Ascending aorta (tissue), 2 donors: ENCODE measurements around the gene FSTL4. TPM values are rescaled to one million over a fixed set of nuclear protein-coding genes. Genes with fewer than 3 reads are reported as not detected.

ENCODE experiments used
- DNase-seq, 2 donors: peaks; one replicate each; pipeline ENCODE4 v3.0.0-alpha.2; 2019; ENCODE audit warnings: low spot score in 2 of 2
- H3K27ac ChIP-seq, 2 donors: fragments of 200-600 bp; sonication (generic); one replicate each; pipeline ENCODE4 v1.5.1; 2016 to 2017; ENCODE audit warnings: mild to moderate bottlenecking in 1 of 2
- H3K27me3 ChIP-seq: fragments of 200-600 bp; sonication (generic); one replicate; pipeline ENCODE4 v1.5.1; 2017
- H3K36me3 ChIP-seq, 2 donors: fragments of 200-600 bp; sonication (generic); one replicate each; pipeline ENCODE4 v1.5.1; 2016
- H3K4me1 ChIP-seq, 2 donors: fragments of 200-600 bp; sonication (generic); one replicate each; pipeline ENCODE4 v1.5.1; 2016 to 2017; ENCODE audit warnings: mild to moderate bottlenecking in 1 of 2
- H3K4me3 ChIP-seq, 2 donors: fragments of 200-600 bp; sonication (generic); one replicate each; pipeline ENCODE4 v1.5.1; 2016 to 2017; ENCODE audit warnings: mild to moderate bottlenecking in 1 of 2
- H3K9me3 ChIP-seq, 2 donors: fragments of 200-600 bp; sonication (generic); one replicate each; pipeline ENCODE4 v1.5.1; 2016
- intact Hi-C: fragments of 100-400 bp; cut with DNase I; formaldehyde crosslinking; loops from one replicate; pipeline ENCODE4 v1.15.1; 2023
- total RNA-seq: library from RNA; depleted of rRNA; stranded (reverse); fragments of >200 nt; gene quantifications from one replicate; pipeline ENCODE4 v1.1.0, GENCODE V29; 2016
- TF ChIP-seq, protein P1 (sequence below), 3 experiments: fragments of 200-600 bp in 2 of 3; fragments of 450-650 bp in 1 of 3; sonication (generic) in 2 of 3; IDR thresholded peaks; one replicate each; pipeline ENCODE4 v1.5.1; 2016 to 2019; ENCODE audit warnings: antibody characterized with exemption in 3 of 3, mild to moderate bottlenecking in 1 of 3, moderate library complexity in 1 of 3

Gene FSTL4
- total RNA-seq, 1 donor from 2014 or later = 0.11 TPM

DNA sequence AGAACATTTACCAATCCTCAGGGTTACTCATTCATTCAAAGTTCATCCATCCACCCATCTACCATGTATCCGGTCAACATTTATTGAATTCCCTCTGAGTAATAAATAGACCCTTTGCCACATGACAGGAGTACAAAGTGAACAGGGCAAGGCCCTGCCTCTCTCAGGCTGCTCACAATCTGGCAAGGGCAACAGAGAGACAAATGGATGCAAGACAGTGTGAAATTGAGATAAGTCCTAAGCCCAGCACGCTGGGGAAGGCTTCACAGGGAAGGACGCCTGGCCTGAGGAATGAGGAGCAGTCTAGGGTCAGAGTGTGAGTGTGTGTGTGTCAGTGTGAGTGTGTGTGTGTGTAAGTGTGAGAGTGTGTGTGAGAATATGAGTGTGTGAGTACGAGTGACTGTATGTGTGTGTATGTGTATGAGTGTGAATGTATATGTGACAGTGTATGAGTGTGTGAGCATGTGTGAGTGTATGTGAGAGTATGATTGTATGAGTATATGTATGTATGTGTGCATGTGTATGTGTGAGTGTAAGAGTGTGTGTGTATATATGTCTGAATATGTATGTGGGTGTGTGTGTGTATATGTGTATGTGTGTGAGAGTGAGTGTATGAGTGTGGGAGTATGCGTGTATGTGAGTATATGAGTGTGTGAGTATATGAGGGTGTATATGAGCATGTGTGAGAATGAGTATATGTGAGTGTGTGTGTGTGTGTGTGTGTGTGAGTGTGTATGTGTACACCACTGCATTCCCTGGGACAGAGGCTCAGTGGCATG, 145.6 kb downstream of the FSTL4 start:
- Histone ChIP-seq H3K9me3 (no peaks in the 10 kb centered on the region), H3K36me3 (no peaks in the 10 kb centered on the region), H3K27me3 (no peaks in the 10 kb centered on the region), H3K27ac (no peak overlapping the region), H3K4me3 (no peak overlapping the region), H3K4me1 (no peaks in the 10 kb centered on the region)
- no peak for DNase-seq
- intact Hi-C loops = no loop called here
- TF ChIP-seq, protein P1, sequence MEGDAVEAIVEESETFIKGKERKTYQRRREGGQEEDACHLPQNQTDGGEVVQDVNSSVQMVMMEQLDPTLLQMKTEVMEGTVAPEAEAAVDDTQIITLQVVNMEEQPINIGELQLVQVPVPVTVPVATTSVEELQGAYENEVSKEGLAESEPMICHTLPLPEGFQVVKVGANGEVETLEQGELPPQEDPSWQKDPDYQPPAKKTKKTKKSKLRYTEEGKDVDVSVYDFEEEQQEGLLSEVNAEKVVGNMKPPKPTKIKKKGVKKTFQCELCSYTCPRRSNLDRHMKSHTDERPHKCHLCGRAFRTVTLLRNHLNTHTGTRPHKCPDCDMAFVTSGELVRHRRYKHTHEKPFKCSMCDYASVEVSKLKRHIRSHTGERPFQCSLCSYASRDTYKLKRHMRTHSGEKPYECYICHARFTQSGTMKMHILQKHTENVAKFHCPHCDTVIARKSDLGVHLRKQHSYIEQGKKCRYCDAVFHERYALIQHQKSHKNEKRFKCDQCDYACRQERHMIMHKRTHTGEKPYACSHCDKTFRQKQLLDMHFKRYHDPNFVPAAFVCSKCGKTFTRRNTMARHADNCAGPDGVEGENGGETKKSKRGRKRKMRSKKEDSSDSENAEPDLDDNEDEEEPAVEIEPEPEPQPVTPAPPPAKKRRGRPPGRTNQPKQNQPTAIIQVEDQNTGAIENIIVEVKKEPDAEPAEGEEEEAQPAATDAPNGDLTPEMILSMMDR (IDR thresholded peaks at IDR 0.05) = no peak

DNA sequence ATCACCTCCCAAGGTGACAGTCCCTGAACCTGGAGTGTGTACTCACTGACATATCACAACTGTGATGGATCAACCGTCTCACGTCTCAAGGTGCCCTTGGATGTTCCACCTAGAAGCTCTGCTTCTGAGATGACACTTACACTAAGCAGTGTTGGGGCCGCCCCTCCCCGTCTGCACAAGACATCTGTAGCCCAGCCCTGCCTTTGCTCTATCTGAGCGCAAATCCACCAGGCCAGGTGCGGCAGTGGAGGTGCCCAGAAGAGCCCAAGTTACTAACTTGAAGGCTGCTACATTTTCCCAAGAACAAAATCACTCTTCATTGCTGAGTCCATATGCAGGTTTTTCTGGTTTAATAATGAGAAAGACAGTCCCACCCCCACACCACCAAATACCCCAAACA, 148.3 kb downstream of the FSTL4 start:
- Histone ChIP-seq H3K4me3 (no peak overlapping the region), H3K27ac (no peak overlapping the region), H3K9me3 (no peaks in the 10 kb centered on the region), H3K27me3 (no peaks in the 10 kb centered on the region), H3K4me1 (no peaks in the 10 kb centered on the region), H3K36me3 (no peaks in the 10 kb centered on the region)
- DNase-seq = no peak
- TF ChIP-seq, protein P1 (IDR thresholded peaks at IDR 0.05) = no peak
- intact Hi-C loops = no loop called here

DNA sequence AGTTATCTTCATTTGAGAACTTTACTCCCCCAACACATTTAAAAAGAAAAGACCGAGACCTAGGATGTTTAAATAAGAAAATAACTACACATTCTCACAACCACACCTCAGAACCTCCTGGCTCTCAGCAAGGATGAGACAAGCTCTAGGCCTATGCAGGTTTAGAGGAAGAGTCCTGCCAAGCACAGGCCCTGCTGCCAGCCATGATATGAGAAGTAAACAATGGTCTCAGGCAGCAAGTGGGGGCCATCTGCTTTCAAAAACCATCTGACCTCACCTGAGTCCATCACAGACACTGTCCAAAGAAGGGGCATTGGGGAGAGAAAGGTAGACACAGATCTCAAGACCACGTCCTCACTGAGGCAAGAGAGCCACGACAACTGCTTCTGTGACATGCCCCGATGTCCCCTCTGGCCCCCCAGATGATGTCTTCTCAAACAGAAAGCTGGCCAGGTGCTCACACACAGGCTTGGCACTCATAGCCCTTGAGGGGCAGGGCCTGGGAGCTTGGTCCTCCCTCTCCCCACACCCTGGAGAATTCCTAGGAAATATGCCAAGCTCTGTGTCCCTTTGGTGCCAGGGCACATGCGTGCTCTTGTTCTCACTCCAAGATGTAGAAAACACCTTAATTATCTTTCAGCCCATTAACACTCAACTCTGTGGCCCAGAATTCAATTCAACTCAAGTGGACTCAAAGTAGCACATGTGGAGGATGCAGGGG, 150.4 kb downstream of the FSTL4 start:
- DNase-seq = no peak
- H3K27ac ChIP-seq = no peak overlapping the region
- intact Hi-C loops = no loop called here

DNA sequence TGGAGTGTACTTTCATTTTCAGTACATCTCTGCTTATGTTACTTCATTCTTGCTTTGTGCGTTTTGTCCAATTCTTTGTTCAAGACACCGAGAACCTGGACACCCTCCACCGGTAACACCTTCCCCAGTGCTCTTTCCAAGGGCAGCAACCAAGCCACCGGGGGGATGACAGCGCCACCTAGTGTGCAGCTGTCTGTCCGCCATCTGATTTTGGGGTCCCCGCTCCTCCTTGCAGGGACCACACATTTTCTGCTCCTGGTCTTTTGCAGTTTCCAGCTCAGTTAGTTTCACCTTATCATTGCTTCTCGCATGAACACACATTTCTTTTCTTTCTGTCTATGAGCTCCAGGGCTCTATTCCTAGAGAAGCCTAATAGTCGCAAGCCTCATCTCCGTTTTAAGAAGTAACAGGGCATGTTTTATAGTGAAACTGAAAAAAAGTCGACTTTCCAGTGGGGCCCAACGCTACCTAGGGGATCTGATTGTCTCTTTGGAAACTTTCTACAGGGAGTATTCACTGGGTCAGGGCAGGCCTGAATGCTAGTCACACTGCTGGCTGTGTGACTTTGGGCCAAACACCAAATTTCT, 152.1 kb downstream of the FSTL4 start:
- TF ChIP-seq, protein P1 (IDR thresholded peaks at IDR 0.05) = peak in 1 of 3 experiments; percentile 24
- Histone ChIP-seq H3K4me3 (no peak overlapping the region), H3K27ac (no peak overlapping the region), H3K36me3 (no peaks in the 10 kb centered on the region), H3K4me1 (no peaks in the 10 kb centered on the region), H3K9me3 (no peaks in the 10 kb centered on the region), H3K27me3 (no peaks in the 10 kb centered on the region)
- intact Hi-C loops = no loop called here
- DNase-seq = no peak

More for the DNA sequence above, 150.4 kb downstream of the FSTL4 start:
- H3K36me3 ChIP-seq = no peaks in the 10 kb centered on the region
- no peaks in the 10 kb centered on the region for H3K9me3 ChIP-seq
- H3K4me3 ChIP-seq = no peak overlapping the region
- no peaks in the 10 kb centered on the region for H3K4me1 ChIP-seq
- H3K27me3 ChIP-seq = no peaks in the 10 kb centered on the region
- TF ChIP-seq, protein P1 (IDR thresholded peaks at IDR 0.05) = no peak

DNA sequence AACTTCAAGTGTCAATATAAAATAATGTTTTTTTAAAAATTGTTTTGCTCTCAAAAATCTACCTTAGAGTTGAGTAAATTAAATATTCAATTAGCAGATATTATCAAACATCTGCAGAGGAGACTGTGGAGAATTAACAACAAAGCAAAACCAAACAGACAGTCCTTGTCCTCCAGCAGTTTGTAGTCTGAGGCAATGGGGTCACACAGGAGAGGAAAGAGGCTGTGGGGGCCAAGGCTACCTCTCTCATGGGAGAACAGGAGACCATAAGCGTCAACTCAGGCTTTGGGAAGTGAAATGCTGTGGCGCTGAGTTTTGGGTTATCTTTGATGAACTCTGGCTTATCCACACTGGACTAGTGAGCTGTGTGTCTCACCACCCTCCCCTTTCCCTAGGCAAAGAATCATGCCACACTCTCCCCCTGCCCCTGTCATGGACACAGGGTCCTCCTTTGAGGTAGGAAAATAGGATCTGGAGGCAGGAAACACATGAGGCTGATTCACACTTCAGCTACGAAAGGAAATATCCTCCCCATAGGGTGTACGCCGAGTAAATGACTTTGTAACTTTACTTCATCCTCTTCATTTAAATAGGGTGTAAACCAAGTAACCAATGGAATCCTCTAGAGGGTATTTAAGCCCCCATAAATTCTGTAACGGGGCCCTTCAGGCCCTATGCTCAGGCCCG, 152.7 kb downstream of the FSTL4 start:
- Histone ChIP-seq H3K27ac (no peak overlapping the region), H3K4me3 (no peak overlapping the region), H3K4me1 (no peaks in the 10 kb centered on the region), H3K9me3 (no peaks in the 10 kb centered on the region), H3K27me3 (no peaks in the 10 kb centered on the region), H3K36me3 (no peaks in the 10 kb centered on the region)
- no peak for DNase-seq
- TF ChIP-seq, protein P1 (IDR thresholded peaks at IDR 0.05) = no peak
- intact Hi-C loops = no loop called here
